SIG-M5 (cell line): ENCODE results near the gene AJUBA.

Experiments
- DNase-seq: peaks from one replicate; lab custom pipeline; 2025; lab: John Stamatoyannopoulos, UW

AJUBA gene

DNA sequence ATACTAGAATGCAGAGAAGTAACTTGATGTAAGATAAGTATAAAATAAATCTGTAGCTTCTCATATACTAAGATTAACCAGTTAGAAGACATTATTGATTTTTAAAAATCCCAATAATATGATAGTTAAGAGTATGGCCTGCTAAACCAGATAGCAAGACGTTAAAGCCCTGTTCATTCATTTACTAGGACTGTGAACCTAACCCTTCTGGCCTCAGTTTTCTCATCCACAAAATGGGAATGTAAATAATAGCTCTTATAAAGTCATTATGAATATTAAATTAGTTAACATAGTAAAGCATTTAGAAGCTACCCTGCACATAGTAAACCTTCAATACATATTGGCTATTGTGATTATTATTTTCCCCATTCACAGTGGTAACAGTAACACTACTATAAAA lies 47.2 kb downstream of the AJUBA start:
- DNase-seq: no peak

DNA sequence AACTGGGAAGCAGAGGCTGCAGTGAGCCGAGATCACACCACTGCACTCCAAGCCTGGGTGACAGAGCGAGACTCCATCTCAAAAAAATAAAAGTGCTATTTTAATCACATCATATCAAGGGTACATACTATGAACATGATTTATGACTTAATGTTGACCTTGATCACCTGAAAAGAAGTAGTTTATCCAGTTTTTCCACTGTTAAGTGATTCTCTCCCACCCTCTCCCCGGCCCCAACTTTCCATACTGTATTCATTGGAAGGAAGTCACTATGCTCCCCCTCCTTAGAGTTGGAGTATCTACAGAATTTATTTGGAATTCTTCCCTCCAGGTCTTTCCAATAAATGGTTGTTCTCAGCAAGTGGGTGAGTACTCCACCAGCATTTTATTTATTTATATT lies 50.2 kb downstream of the AJUBA start:
- no peak for DNase-seq

DNA sequence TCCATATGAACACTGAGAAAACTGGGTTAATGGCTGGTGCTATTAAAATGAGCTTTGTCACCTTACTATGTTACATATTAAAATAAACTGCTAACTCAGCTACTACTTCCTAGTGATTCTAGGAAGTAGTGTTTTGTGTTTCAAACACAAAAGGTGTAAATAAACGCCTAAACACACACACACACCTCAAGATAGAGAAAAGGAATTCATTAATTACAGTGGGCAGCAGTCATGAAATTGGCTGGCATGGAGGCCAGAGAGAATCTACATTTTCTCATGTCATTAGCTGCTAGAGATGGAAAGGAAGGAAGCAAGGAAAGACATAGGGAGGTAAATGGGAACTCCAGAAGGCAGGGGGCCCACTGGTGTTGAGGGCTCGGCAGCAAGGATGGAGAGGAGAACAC lies 52.4 kb downstream of the AJUBA start:
- DNase-seq: no peak

DNA sequence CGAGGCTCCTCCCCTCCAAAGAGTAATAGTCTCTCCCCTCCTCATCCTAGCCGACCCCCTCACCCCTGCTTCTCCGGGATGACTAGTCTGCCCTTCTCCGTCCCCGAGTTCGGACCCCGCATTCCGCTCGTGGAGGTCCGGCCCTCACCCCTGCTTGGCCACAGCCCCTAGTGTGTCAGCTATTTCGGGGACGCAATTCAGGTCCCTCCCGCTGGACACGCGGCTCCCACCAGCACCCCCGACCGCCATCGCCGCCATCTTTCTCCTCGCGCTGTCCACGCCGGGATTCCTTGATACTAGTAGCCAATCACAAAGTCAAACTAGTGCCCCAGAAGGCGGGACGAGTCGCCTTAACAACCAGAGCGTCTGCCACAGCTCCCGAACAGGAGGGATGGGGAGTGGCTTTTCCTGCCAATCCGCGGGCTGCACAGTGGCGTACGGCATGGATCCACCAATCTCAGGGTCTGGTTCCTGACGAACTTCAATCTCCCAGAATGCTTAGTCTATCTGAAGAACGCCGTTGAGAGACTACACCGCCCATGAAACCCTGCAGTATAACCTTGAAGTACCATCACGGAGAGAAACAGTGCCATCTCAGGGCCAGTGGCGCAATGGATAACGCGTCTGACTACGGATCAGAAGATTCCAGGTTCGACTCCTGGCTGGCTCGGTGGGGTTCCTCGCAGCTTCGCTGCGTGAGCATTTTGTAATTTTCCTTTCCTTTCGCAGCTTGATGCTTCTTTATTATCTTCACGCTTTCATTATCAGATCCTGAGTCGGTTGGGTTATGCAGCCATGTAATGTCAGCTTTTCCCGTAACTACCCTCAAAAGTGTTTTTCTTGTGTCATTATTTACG lies 53.0 kb downstream of the AJUBA start, which contains the start of gene PRMT5:
Gene PRMT5 (minus strand): TSS at position 273 of the 857 bp plus-strand sequence. CDS start 15 bp downstream, at position 258.
- peak; percentile 97 for DNase-seq

DNA sequence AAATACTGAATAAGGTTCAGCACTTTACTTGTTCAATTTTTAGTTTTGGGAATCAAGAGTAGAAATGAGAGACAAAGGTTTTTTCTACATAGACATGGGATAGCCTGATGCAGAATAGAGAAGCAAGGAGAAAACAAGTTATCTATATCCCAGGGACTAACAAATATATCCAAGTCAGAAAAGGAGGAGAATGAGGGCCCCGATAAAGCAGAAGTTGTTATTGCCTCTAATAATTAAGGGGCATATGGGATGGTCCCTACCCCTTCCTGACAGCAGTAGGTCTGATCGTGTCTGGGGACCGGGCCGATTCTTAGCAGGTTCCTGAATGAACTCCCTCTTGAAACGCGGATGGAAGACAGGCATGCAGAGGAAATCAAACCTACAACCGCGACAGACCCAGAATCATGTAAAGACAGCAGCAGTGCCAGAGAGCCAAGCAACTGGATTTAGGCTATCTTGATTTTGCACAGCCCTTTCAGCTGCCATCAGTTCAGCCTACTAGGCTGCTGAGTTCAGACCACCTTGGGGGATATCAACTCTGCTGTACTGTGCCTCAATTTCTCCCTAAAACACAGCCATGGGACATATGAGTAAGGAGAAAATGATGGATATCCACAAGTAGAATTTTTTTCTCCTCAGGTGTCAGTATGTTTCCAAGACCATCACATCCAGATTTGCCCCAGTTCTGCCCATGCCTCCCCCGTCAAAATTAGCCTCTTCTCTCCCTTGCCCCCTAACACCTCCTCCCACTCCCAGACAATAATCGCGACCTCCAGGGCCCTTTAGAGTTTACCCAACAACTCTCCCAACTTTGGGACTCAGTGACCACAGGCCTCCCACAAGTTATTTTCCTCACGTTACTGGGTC lies 53.9 kb downstream of the AJUBA start:
- DNase-seq: no peak

DNA sequence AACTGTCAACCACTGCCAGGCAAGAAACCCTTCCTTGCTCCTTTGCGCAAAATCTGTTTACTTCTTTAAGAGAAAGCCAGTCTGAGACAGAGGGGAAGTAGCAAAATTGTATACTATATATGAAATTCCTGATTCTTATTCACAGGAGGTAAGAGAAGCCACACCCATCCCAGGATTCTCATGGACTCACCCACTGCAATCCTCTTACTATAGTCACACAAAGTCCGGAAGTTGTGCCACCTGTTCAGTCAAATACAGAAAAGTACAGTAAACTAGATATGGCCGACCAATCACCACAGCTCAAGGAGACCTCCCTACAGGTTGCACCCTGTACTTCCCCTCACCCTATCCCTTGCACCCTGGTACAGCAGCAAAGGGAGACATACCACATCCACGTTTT lies 56.0 kb downstream of the AJUBA start:
- DNase-seq: no peak

DNA sequence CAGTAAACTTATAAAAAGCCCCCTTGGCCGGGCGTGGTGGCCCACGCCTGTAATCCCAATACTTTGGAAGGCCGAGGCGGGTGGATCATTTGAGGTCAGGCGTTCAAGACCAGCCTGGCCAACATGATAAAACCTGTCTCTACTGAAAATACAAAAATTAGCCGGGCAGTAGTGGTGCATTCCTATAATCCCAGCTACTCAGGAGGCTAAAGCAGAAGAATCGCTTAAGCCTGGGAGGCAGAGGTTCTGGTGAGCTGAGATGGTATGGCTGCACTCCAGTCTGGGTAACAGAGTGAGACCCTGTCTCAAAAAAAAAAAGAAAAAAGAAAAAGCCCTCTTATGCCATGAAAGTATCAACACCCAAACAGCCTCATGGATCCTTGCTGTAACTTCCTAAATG lies 56.8 kb downstream of the AJUBA start:
- no peak for DNase-seq

DNA sequence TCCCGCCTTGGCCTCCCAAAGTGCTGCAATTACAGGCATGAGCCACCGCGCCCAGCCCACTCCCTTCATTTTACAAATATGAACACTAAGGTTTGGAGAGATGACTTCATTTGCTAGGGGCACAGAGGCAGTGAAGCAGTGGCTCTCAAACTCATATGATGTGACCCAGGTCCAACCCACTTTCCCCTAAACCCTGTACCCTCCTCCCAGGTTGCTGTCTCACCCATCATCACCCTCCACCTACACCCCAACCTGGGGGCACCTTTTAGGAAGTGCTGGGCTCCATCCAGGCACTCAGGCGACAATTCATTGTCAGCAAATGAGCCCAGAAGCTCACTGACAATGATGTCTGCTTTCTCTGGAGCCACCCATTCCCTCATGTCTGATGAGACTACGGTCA lies 58.6 kb downstream of the AJUBA start:
- DNase-seq: no peak

DNA sequence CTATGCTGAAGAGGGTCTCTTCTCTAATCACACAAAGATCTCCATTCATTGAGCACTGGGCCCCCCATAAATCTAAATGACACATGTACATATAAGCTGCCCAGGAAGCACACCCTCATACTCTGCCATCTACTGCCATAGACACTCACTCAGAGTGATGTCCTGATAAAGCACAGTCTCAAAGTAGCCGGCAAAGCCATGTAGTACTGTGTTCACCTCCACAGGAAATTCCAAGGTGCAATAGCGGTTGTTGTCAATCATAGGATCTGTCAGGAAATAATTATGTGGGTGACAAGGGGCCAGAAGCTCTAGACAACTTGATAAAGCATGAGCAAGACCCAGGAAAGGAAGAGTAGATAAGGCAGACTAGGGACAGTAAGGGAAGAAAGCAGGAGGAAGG lies 60.1 kb downstream of the AJUBA start:
- DNase-seq: no peak
